ENCODE results near the gene OR2T2. TPM values are rescaled to one million over a fixed set of nuclear protein-coding genes. Genes with fewer than 3 reads are reported as not detected.
"Not testable (repeated sequence)": the region's sequence is repeated elsewhere in the genome, so short reads cannot be mapped to it uniquely, and the experiment has no call there.

The OR2T2 gene
- total RNA-seq, 1 experiment from 2014 or later, result not detected

GRCh38 chr1:248421384-248421783, 24.1 kb upstream of the OR2T2 start:
- DNase-seq (peak; percentile 19), ATAC-seq (no peak)
- Histone ChIP-seq H4K20me1 (ENCODE audit: low read length) (no peaks in the 10 kb centered on the region), H3F3A (ENCODE audit: low read length, unreplicated experiment) (no peaks in the 10 kb centered on the region), H3K36me3 (ENCODE audit: low read depth, low read length) (no peaks in the 10 kb centered on the region), H3K4me2 (ENCODE audit: low read length) (no peak overlapping the region), H3K79me2 (ENCODE audit: low read length) (no peaks in the 10 kb centered on the region), H2AFZ (ENCODE audit: low read length) (no peak overlapping the region), H3K27me3 (ENCODE audit: low read length) (no peaks in the 10 kb centered on the region), H3K4me3 (ENCODE audit: low read length) (no peak overlapping the region), H3K9me3 (ENCODE audit: low read length) (peaks cover 53% of the 10 kb centered on the region), H3K9ac (ENCODE audit: low read length) (no peak overlapping the region), H3K9me2 (replicated peaks; ENCODE audit: low read length) (no peaks in the 10 kb centered on the region), H3K4me1 (ENCODE audit: insufficient read depth, low read length) (no peaks in the 10 kb centered on the region), H3K27ac (ENCODE audit: low read length) (no peak overlapping the region)
- BruUV-seq (replicated peaks), result no TSS peak
- TF ChIP-seq, protein P1, sequence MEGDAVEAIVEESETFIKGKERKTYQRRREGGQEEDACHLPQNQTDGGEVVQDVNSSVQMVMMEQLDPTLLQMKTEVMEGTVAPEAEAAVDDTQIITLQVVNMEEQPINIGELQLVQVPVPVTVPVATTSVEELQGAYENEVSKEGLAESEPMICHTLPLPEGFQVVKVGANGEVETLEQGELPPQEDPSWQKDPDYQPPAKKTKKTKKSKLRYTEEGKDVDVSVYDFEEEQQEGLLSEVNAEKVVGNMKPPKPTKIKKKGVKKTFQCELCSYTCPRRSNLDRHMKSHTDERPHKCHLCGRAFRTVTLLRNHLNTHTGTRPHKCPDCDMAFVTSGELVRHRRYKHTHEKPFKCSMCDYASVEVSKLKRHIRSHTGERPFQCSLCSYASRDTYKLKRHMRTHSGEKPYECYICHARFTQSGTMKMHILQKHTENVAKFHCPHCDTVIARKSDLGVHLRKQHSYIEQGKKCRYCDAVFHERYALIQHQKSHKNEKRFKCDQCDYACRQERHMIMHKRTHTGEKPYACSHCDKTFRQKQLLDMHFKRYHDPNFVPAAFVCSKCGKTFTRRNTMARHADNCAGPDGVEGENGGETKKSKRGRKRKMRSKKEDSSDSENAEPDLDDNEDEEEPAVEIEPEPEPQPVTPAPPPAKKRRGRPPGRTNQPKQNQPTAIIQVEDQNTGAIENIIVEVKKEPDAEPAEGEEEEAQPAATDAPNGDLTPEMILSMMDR (conservative IDR thresholded peaks at IDR 0.05; ENCODE audit: low read depth, low read length), result no peak
- TF ChIP-seq EZH2phosphoT487 (IDR thresholded peaks at IDR 0.05; ENCODE audit: borderline replicate concordance, low read length) (no peak), EZH2 (IDR thresholded peaks at IDR 0.05; ENCODE audit: low read length, unreplicated experiment) (no peak)
- intact Hi-C loops (cut with micrococcal nuclease), result no loop called here
- ChIA-PET CTCF (no interaction called here), POLR2A (ENCODE audit: unreplicated experiment) (no interaction called here)

DNA sequence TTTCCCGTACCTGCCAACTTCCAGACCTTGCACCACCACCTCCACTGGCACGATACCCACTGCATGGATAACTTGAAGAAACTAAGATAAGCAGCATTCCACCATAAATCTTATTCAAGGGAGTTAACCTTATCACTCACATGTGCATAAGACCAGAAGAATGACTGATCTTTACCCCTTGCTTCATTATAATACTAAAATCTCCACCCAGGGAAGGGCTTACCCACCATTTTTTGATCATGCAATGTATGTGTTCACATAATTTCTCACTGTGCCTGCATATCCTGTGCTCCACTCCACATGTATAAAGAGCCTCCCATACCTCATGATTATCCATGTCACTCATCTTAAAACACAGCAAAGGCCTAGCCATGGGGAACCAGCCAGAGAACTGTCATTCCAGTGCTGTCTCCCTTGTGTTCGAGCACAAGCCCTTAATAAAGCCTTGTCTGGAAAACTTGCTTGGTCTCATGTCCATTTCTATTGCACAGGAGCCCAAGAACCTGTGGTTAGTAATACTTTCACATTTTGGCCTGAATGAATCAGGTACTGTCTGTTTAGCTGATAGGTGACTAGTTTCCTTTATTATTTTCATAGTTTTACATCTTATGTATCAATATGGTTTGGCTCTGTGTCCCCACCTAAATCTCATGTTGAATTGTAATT, 17.8 kb upstream of the OR2T2 start:
- intact Hi-C loops (cut with micrococcal nuclease); DNase-seq; H2AFZ ChIP-seq (ENCODE audit: low read length); H3K9ac ChIP-seq (ENCODE audit: low read length); POLR2A ChIA-PET (ENCODE audit: unreplicated experiment); ATAC-seq; H3K9me3 ChIP-seq (ENCODE audit: low read length); CTCF ChIA-PET; H3F3A ChIP-seq (ENCODE audit: low read length, unreplicated experiment); H3K79me2 ChIP-seq (ENCODE audit: low read length); H3K27me3 ChIP-seq (ENCODE audit: low read length); H3K27ac ChIP-seq (ENCODE audit: low read length); H3K4me3 ChIP-seq (ENCODE audit: low read length); H4K20me1 ChIP-seq (ENCODE audit: low read length); H3K4me2 ChIP-seq (ENCODE audit: low read length); H3K4me1 ChIP-seq (ENCODE audit: insufficient read depth, low read length); H3K36me3 ChIP-seq (ENCODE audit: low read depth, low read length); H3K9me2 ChIP-seq (replicated peaks; ENCODE audit: low read length); BruUV-seq (replicated peaks): not testable (repeated sequence)

GRCh38 chr1:248428192-248428533, 17.3 kb upstream of the OR2T2 start:
- H3K4me2 ChIP-seq (ENCODE audit: low read length); BruUV-seq (replicated peaks); H3K27me3 ChIP-seq (ENCODE audit: low read length); CTCF ChIA-PET; H3F3A ChIP-seq (ENCODE audit: low read length, unreplicated experiment); intact Hi-C loops (cut with micrococcal nuclease); H3K4me3 ChIP-seq (ENCODE audit: low read length); H3K36me3 ChIP-seq (ENCODE audit: low read depth, low read length); H3K79me2 ChIP-seq (ENCODE audit: low read length); H3K4me1 ChIP-seq (ENCODE audit: insufficient read depth, low read length); H2AFZ ChIP-seq (ENCODE audit: low read length); H3K9me3 ChIP-seq (ENCODE audit: low read length); H3K9me2 ChIP-seq (replicated peaks; ENCODE audit: low read length); DNase-seq; H4K20me1 ChIP-seq (ENCODE audit: low read length); H3K9ac ChIP-seq (ENCODE audit: low read length); H3K27ac ChIP-seq (ENCODE audit: low read length); POLR2A ChIA-PET (ENCODE audit: unreplicated experiment); ATAC-seq: not testable (repeated sequence)

DNA sequence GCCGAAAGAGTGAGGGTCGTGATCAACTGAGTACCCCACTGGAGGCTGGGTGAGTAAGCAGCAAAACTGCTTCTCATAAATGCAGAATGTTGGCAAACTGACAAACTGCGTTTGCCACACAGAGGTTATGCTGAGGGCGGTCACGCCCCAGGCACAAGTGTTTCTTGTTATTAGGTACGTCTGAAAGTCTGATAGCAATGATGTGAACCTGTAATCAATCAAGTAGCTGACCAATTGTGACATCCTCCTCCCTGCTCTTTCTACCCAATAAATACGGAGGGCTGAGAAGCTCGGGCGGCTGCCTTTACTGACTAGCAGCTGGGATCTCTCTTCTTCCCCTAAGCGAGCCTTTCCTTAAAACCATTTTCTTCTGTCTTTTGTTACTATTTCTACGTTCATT, 13.8 kb upstream of the OR2T2 start:
- DNase-seq; CTCF ChIA-PET; H3K36me3 ChIP-seq (ENCODE audit: low read depth, low read length); H2AFZ ChIP-seq (ENCODE audit: low read length); H3K4me1 ChIP-seq (ENCODE audit: insufficient read depth, low read length); H3F3A ChIP-seq (ENCODE audit: low read length, unreplicated experiment); intact Hi-C loops (cut with micrococcal nuclease); H4K20me1 ChIP-seq (ENCODE audit: low read length); H3K4me2 ChIP-seq (ENCODE audit: low read length); H3K27ac ChIP-seq (ENCODE audit: low read length); H3K79me2 ChIP-seq (ENCODE audit: low read length); H3K4me3 ChIP-seq (ENCODE audit: low read length); POLR2A ChIA-PET (ENCODE audit: unreplicated experiment); H3K9me2 ChIP-seq (replicated peaks; ENCODE audit: low read length); BruUV-seq (replicated peaks); H3K9me3 ChIP-seq (ENCODE audit: low read length); ATAC-seq; H3K9ac ChIP-seq (ENCODE audit: low read length): not testable (repeated sequence)
- peaks cover 22% of the 10 kb centered on the region for H3K27me3 ChIP-seq (ENCODE audit: low read length)

GRCh38 chr1:248432201-248432600, 13.2 kb upstream of the OR2T2 start:
- H3K27me3 ChIP-seq (ENCODE audit: low read length), result peaks cover 25% of the 10 kb centered on the region
- DNase-seq; H3K4me3 ChIP-seq (ENCODE audit: low read length); BruUV-seq (replicated peaks); intact Hi-C loops (cut with micrococcal nuclease); H3K9me2 ChIP-seq (replicated peaks; ENCODE audit: low read length); H3K36me3 ChIP-seq (ENCODE audit: low read depth, low read length); H3K9ac ChIP-seq (ENCODE audit: low read length); POLR2A ChIA-PET (ENCODE audit: unreplicated experiment); H3K27ac ChIP-seq (ENCODE audit: low read length); CTCF ChIA-PET; H2AFZ ChIP-seq (ENCODE audit: low read length); H3K79me2 ChIP-seq (ENCODE audit: low read length); H4K20me1 ChIP-seq (ENCODE audit: low read length); H3F3A ChIP-seq (ENCODE audit: low read length, unreplicated experiment); H3K4me1 ChIP-seq (ENCODE audit: insufficient read depth, low read length); H3K4me2 ChIP-seq (ENCODE audit: low read length); H3K9me3 ChIP-seq (ENCODE audit: low read length): not testable (repeated sequence)
- peak; percentile 31 for ATAC-seq

GRCh38 chr1:248433811-248434415, 11.5 kb upstream of the OR2T2 start:
- H3K36me3 ChIP-seq (ENCODE audit: low read depth, low read length); ATAC-seq; intact Hi-C loops (cut with micrococcal nuclease); H3K4me1 ChIP-seq (ENCODE audit: insufficient read depth, low read length); H3K4me2 ChIP-seq (ENCODE audit: low read length); H4K20me1 ChIP-seq (ENCODE audit: low read length); H3K9me3 ChIP-seq (ENCODE audit: low read length); H2AFZ ChIP-seq (ENCODE audit: low read length); DNase-seq; H3F3A ChIP-seq (ENCODE audit: low read length, unreplicated experiment); H3K9ac ChIP-seq (ENCODE audit: low read length); H3K4me3 ChIP-seq (ENCODE audit: low read length); H3K9me2 ChIP-seq (replicated peaks; ENCODE audit: low read length); CTCF ChIA-PET; BruUV-seq (replicated peaks); H3K27ac ChIP-seq (ENCODE audit: low read length); H3K79me2 ChIP-seq (ENCODE audit: low read length); POLR2A ChIA-PET (ENCODE audit: unreplicated experiment): not testable (repeated sequence)
- H3K27me3 ChIP-seq (ENCODE audit: low read length), result peaks cover 25% of the 10 kb centered on the region
